ENCODE results near the gene RELN.

GRCh38 chr7:104011829-104012228, 22.4 kb upstream of the RELN start:
- TF ChIP-seq POLR2AphosphoS5 (IDR thresholded peaks at IDR 0.05) (no peak), POLR2A (IDR thresholded peaks at IDR 0.05) (no peak)
- TF ChIP-seq, protein P1, sequence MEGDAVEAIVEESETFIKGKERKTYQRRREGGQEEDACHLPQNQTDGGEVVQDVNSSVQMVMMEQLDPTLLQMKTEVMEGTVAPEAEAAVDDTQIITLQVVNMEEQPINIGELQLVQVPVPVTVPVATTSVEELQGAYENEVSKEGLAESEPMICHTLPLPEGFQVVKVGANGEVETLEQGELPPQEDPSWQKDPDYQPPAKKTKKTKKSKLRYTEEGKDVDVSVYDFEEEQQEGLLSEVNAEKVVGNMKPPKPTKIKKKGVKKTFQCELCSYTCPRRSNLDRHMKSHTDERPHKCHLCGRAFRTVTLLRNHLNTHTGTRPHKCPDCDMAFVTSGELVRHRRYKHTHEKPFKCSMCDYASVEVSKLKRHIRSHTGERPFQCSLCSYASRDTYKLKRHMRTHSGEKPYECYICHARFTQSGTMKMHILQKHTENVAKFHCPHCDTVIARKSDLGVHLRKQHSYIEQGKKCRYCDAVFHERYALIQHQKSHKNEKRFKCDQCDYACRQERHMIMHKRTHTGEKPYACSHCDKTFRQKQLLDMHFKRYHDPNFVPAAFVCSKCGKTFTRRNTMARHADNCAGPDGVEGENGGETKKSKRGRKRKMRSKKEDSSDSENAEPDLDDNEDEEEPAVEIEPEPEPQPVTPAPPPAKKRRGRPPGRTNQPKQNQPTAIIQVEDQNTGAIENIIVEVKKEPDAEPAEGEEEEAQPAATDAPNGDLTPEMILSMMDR (IDR thresholded peaks at IDR 0.05 in 8 of 11, conservative IDR thresholded peaks at IDR 0.05 in 3 of 11): no peak

Data from spleen (tissue), 7 donors.